ENCODE measurements around the gene MAP3K20.

- TF ChIP-seq CTCF (conservative IDR thresholded peaks at IDR 0.05; ENCODE audit: low read depth in 2 of 2), result no peak
- no peak for TF ChIP-seq ETS1 (IDR thresholded peaks at IDR 0.05)
- TF ChIP-seq EZH2 (IDR thresholded peaks at IDR 0.05; ENCODE audit: low read depth, unreplicated experiment), result no peak
- no peak for TF ChIP-seq EZH2phosphoT487 (IDR thresholded peaks at IDR 0.05; ENCODE audit: unreplicated experiment)
- no peak for TF ChIP-seq ZNF331 (CRISPR knock-in tag; IDR thresholded peaks at IDR 0.05; ENCODE audit: low read depth)
Observed at GRCh38 chr2:173030561-173031490, 44.8 kb upstream of the MAP3K20 start.
